ENCODE data around the gene ERC1. TPM values are rescaled to one million over a fixed set of nuclear protein-coding genes. Genes with fewer than 3 reads are reported as not detected.

ERC1 gene
- total RNA-seq, 1 donor from 2014 or later = 16.6 TPM

- FAIRE-seq (no peak), DNase-seq (ENCODE audit: low read depth) (peak; percentile 22)
Observed at GRCh38 chr12:1318327-1319031, 327.5 kb downstream of the ERC1 start.

GRCh38 chr12:1319212-1319611 lies 328.2 kb downstream of the ERC1 start:
- H3K36me3 ChIP-seq (ENCODE audit: control insufficient read depth, insufficient read depth, low read length) = no peaks in the 10 kb centered on the region
- H3K4me3 ChIP-seq (ENCODE audit: low read depth, low read length) = no peak overlapping the region
- peak; percentile 55 for DNase-seq (ENCODE audit: low read depth)
- no peaks in the 10 kb centered on the region for H3K27me3 ChIP-seq (ENCODE audit: control insufficient read depth, insufficient read depth, low read length)
- no peak for TF ChIP-seq CTCF (IDR thresholded peaks at IDR 0.05; ENCODE audit: insufficient read depth, low read length, severe bottlenecking)
- FAIRE-seq = no peak

More at GRCh38 chr12:1318327-1319031, 327.5 kb downstream of the ERC1 start:
- Histone ChIP-seq H3K27me3 (ENCODE audit: control insufficient read depth, insufficient read depth, low read length) (no peaks in the 10 kb centered on the region), H3K4me3 (ENCODE audit: low read depth, low read length) (no peak overlapping the region), H3K36me3 (ENCODE audit: control insufficient read depth, insufficient read depth, low read length) (no peaks in the 10 kb centered on the region)
- no peak for TF ChIP-seq CTCF (IDR thresholded peaks at IDR 0.05; ENCODE audit: insufficient read depth, low read length, severe bottlenecking)

GRCh38 chr12:1320021-1320420 lies 329.0 kb downstream of the ERC1 start:
- DNase-seq (ENCODE audit: low read depth) (no peak), FAIRE-seq (no peak)
- H3K36me3 ChIP-seq (ENCODE audit: control insufficient read depth, insufficient read depth, low read length) = no peaks in the 10 kb centered on the region
- TF ChIP-seq CTCF (IDR thresholded peaks at IDR 0.05; ENCODE audit: insufficient read depth, low read length, severe bottlenecking) = no peak
- H3K4me3 ChIP-seq (ENCODE audit: low read depth, low read length) = no peak overlapping the region
- no peaks in the 10 kb centered on the region for H3K27me3 ChIP-seq (ENCODE audit: control insufficient read depth, insufficient read depth, low read length)

- H3K27me3 ChIP-seq (ENCODE audit: control insufficient read depth, insufficient read depth, low read length) = no peaks in the 10 kb centered on the region
- H3K4me3 ChIP-seq (ENCODE audit: low read depth, low read length) = no peak overlapping the region
- no peak for DNase-seq (ENCODE audit: low read depth)
- no peaks in the 10 kb centered on the region for H3K36me3 ChIP-seq (ENCODE audit: control insufficient read depth, insufficient read depth, low read length)
- FAIRE-seq = no peak
- TF ChIP-seq CTCF (IDR thresholded peaks at IDR 0.05; ENCODE audit: insufficient read depth, low read length, severe bottlenecking) = no peak
Observed at GRCh38 chr12:1322821-1323220, 331.8 kb downstream of the ERC1 start.

- TF ChIP-seq CTCF (IDR thresholded peaks at IDR 0.05; ENCODE audit: insufficient read depth, low read length, severe bottlenecking) = no peak
- H3K27me3 ChIP-seq (ENCODE audit: control insufficient read depth, insufficient read depth, low read length) = no peaks in the 10 kb centered on the region
- no peak for FAIRE-seq
- H3K4me3 ChIP-seq (ENCODE audit: low read depth, low read length) = no peak overlapping the region
- no peak for DNase-seq (ENCODE audit: low read depth)
- no peaks in the 10 kb centered on the region for H3K36me3 ChIP-seq (ENCODE audit: control insufficient read depth, insufficient read depth, low read length)
Observed at GRCh38 chr12:1324099-1324498, 333.1 kb downstream of the ERC1 start.

- Histone ChIP-seq H3K36me3 (ENCODE audit: control insufficient read depth, insufficient read depth, low read length) (no peaks in the 10 kb centered on the region), H3K4me3 (ENCODE audit: low read depth, low read length) (no peak overlapping the region), H3K27me3 (ENCODE audit: control insufficient read depth, insufficient read depth, low read length) (no peaks in the 10 kb centered on the region)
- DNase-seq (ENCODE audit: low read depth) = no peak
- no peak for TF ChIP-seq CTCF (IDR thresholded peaks at IDR 0.05; ENCODE audit: insufficient read depth, low read length, severe bottlenecking)
- FAIRE-seq = no peak
Observed at GRCh38 chr12:1324910-1325309, 333.9 kb downstream of the ERC1 start.

All from bronchial epithelial cell (primary cell).